K562 (cell line): Measurements from ENCODE around the gene LSM14B. TPM values are rescaled to one million over a fixed set of nuclear protein-coding genes. Genes with fewer than 3 reads are reported as not detected.

Source experiments
- ARHGAP35 ChIP-seq: fragments of 450-650 bp; IDR thresholded peaks from 2 replicates; pipeline ENCODE4 v1.6.1; 2018; ENCODE audit not compliant: partially characterized antibody
- ATF7 ChIP-seq: fragments of 450-650 bp; IDR thresholded peaks from 2 replicates; pipeline ENCODE4 v1.7.1; 2014; ENCODE audit warnings: mild to moderate bottlenecking, moderate library complexity
- HDAC1 ChIP-seq, 2 experiments: fragments of 450-650 bp; IDR thresholded peaks; 2 replicates each; pipeline ENCODE4 v1.6.1; 2016 to 2017; ENCODE audit warnings: inconsistent platforms in 1 of 2, mild to moderate bottlenecking in 1 of 2, moderate library complexity in 1 of 2
- JUN ChIP-seq, 2 experiments: sonication (generic) in 1 of 2; formaldehyde crosslinking in 1 of 2; IDR thresholded peaks; 2 replicates each; pipeline versions ENCODE4 v1.6.1 to v1.8.0; 2012 to 2022; ENCODE audit warnings: borderline replicate concordance in 2 of 2, mild to moderate bottlenecking in 2 of 2, improper control_type of control experiment in 1 of 2, low read depth in 1 of 2, low read length in 1 of 2, missing genetic modification reagents in 1 of 2
- MYNN ChIP-seq, 2 experiments: sonication (generic); formaldehyde crosslinking in 1 of 2; IDR thresholded peaks; 2 replicates each; pipeline versions ENCODE4 v1.5.0 to v1.6.1; 2016 to 2020; ENCODE audit warnings: antibody characterized with exemption in 1 of 2, missing genetic modification reagents in 1 of 2
- NFE2 ChIP-seq: IDR thresholded peaks from 2 replicates; pipeline ENCODE4 v1.6.1; 2014; ENCODE audit warnings: antibody characterized with exemption, low read depth
- NR2F6 ChIP-seq: fragments of 450-650 bp; formaldehyde crosslinking; IDR thresholded peaks from 2 replicates; pipeline ENCODE4 v1.4.0; 2020; ENCODE audit warnings: mild to moderate bottlenecking
- PCBP2 ChIP-seq: fragments of 200-400 bp; formaldehyde crosslinking; IDR thresholded peaks from 2 replicates; pipeline ENCODE4 v1.6.1; 2018; ENCODE audit warnings: low read length, low read depth, mild to moderate bottlenecking, moderate library complexity; ENCODE audit not compliant: poor library complexity, severe bottlenecking
- SIX5 ChIP-seq, 2 experiments: IDR thresholded peaks; 2 replicates each; pipeline ENCODE4 v1.6.1; 2011; ENCODE audit warnings: low read length in 2 of 2, borderline replicate concordance in 1 of 2, low read depth in 1 of 2, mild to moderate bottlenecking in 1 of 2, moderate library complexity in 1 of 2; ENCODE audit not compliant: insufficient read depth in 1 of 2
- SOX6 ChIP-seq: fragments of 450-650 bp; IDR thresholded peaks from 2 replicates; pipeline ENCODE4 v1.6.1; 2014; ENCODE audit warnings: mild to moderate bottlenecking
- TSC22D4 ChIP-seq: fragments of 450-650 bp; IDR thresholded peaks from 2 replicates; pipeline ENCODE4 v1.6.1; 2016; ENCODE audit warnings: missing genetic modification characterization, missing biosample characterization, control low read depth
- ZNF133 ChIP-seq: fragments of 250-450 bp; sonication (Bioruptor Pico); IDR thresholded peaks from 2 replicates; pipeline ENCODE4 v1.4.0; 2020; ENCODE audit warnings: mild to moderate bottlenecking
- polyA plus RNA-seq, 8 experiments: library from polyadenylated mRNA; depleted of rRNA in 4 of 8; stranded (reverse) in 5 of 8; unstranded in 3 of 8; fragments of >200 nt; fragmentation: Nextera tagmentation in 2 of 8; fragmentation: Illumina TruSeq in 1 of 8; extraction: Ambion mirVana in 2 of 8; extraction: Trizol in 1 of 8; gene quantifications; 2 replicates each; pipeline versions ENCODE4 v1.2.1 to v1.2.3, GENCODE V29; 2011 to 2014; ENCODE audit warnings: inconsistent platforms in 1 of 8, missing spikeins in 1 of 8
- total RNA-seq, 7 experiments: library from RNA; depleted of rRNA in 6 of 7; stranded (reverse); fragments of >200 nt in 6 of 7; fragmentation: Illumina TruSeq in 2 of 7; extraction: Trizol in 2 of 7; gene quantifications; 2 replicates each; pipeline versions ENCODE4 v1.2.1 to v1.2.3, GENCODE V29; 2011 to 2021; ENCODE audit warnings: low replicate concordance in 1 of 7
- TF ChIP-seq, protein P1 (sequence below): fragments of 450-650 bp; formaldehyde crosslinking; conservative IDR thresholded peaks from 2 replicates; pipeline ENCODE4 v1.4.0; 2022; ENCODE audit warnings: mild to moderate bottlenecking, missing genetic modification characterization
- TF ChIP-seq, protein P2 (sequence below): sonication (generic); formaldehyde crosslinking; IDR thresholded peaks from 2 replicates; pipeline ENCODE4 v1.8.0; 2022; ENCODE audit warnings: missing genetic modification reagents, mild to moderate bottlenecking, borderline replicate concordance
- TF ChIP-seq, protein P3 (sequence below), 2 experiments: fragments of 450-650 bp in 1 of 2; IDR thresholded peaks; 2 replicates each; pipeline ENCODE4 v1.6.1; 2011 to 2017; ENCODE audit warnings: low read depth in 2 of 2, antibody characterized with exemption in 1 of 2, borderline replicate concordance in 1 of 2, low read length in 1 of 2, mild to moderate bottlenecking in 1 of 2, mixed read lengths in 1 of 2; ENCODE audit not compliant: control insufficient read depth in 1 of 2
- TF ChIP-seq, protein P4 (sequence below), 2 experiments: fragments of 450-650 bp; conservative IDR thresholded peaks; 2 replicates each; pipeline ENCODE4 v1.6.1; 2017; ENCODE audit warnings: mild to moderate bottlenecking in 2 of 2, moderate library complexity in 2 of 2

LSM14B gene
- total and polyA plus RNA-seq, 9 of the 15 experiments (the other 6 are each of a cell fraction or from before 2014, with no cell fraction given), result 0.66 to 36.0 (median 20.2) TPM

DNA sequence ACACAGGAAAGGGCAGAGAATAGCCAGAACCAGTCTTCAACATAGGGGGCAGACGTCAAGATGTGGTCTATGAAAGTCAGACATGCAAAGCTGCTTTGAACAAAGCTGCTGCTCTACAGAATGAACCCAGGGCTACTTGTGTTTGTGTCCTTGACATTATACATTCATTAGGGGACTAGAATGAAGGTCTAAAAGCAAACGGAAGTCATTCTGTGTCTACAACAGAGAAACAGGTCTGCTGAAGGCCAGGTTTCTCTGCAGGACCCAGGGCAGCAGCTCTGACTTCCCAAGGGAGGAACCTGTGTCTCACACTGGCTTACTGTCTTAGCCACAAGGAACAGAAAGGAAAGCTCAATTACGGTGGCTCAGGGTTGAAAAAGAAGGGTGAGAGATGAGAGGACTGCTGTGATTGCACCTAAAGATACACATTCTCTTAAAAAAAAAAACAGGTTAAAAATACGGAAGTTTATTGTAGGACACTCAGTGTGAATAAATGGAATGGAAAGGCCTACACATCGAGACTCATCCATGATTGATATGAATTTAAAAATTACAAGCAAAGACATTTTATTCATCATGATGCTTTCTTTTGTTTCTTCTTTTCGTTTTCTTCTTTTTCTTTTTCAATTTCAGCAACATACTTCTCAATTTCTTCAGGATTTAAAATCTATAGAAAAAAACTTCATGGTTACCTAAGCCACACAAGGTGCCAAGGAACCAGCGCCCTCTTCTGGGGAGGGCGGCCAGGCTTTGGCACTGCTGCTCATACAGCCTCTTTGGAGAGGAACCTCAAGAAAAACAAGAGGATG is 14.2 kb downstream of the LSM14B start (continued):
- TF ChIP-seq JUN (IDR thresholded peaks at IDR 0.05; ENCODE audit: borderline replicate concordance, low read depth, low read length) (no peak), JUN (CRISPR knock-in tag; IDR thresholded peaks at IDR 0.05; ENCODE audit: borderline replicate concordance) (no peak), NFE2 (no peak), SIX5 (IDR thresholded peaks at IDR 0.05; ENCODE audit: borderline replicate concordance in 1 of 2, insufficient read depth in 1 of 2, low read depth in 1 of 2, low read length in 2 of 2) (no peak), NR2F6 (no peak), ATF7 (no peak), ZNF133 (CRISPR knock-in tag) (no peak), ARHGAP35 (no peak), SOX6 (no peak), HDAC1 (IDR thresholded peaks at IDR 0.05) (no peak), TSC22D4 (tag) (no peak), MYNN (IDR thresholded peaks at IDR 0.05) (0 out of 2 replicates have a peak, but pooled peaks have one; percentile 37), MYNN (CRISPR knock-in tag; IDR thresholded peaks at IDR 0.05) (no peak), PCBP2 (no peak)
- TF ChIP-seq, protein P1, sequence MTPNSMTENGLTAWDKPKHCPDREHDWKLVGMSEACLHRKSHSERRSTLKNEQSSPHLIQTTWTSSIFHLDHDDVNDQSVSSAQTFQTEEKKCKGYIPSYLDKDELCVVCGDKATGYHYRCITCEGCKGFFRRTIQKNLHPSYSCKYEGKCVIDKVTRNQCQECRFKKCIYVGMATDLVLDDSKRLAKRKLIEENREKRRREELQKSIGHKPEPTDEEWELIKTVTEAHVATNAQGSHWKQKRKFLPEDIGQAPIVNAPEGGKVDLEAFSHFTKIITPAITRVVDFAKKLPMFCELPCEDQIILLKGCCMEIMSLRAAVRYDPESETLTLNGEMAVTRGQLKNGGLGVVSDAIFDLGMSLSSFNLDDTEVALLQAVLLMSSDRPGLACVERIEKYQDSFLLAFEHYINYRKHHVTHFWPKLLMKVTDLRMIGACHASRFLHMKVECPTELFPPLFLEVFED (CRISPR knock-in tag), result no peak
- TF ChIP-seq, protein P2, sequence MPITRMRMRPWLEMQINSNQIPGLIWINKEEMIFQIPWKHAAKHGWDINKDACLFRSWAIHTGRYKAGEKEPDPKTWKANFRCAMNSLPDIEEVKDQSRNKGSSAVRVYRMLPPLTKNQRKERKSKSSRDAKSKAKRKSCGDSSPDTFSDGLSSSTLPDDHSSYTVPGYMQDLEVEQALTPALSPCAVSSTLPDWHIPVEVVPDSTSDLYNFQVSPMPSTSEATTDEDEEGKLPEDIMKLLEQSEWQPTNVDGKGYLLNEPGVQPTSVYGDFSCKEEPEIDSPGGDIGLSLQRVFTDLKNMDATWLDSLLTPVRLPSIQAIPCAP (CRISPR knock-in tag), result no peak
- TF ChIP-seq, protein P3, sequence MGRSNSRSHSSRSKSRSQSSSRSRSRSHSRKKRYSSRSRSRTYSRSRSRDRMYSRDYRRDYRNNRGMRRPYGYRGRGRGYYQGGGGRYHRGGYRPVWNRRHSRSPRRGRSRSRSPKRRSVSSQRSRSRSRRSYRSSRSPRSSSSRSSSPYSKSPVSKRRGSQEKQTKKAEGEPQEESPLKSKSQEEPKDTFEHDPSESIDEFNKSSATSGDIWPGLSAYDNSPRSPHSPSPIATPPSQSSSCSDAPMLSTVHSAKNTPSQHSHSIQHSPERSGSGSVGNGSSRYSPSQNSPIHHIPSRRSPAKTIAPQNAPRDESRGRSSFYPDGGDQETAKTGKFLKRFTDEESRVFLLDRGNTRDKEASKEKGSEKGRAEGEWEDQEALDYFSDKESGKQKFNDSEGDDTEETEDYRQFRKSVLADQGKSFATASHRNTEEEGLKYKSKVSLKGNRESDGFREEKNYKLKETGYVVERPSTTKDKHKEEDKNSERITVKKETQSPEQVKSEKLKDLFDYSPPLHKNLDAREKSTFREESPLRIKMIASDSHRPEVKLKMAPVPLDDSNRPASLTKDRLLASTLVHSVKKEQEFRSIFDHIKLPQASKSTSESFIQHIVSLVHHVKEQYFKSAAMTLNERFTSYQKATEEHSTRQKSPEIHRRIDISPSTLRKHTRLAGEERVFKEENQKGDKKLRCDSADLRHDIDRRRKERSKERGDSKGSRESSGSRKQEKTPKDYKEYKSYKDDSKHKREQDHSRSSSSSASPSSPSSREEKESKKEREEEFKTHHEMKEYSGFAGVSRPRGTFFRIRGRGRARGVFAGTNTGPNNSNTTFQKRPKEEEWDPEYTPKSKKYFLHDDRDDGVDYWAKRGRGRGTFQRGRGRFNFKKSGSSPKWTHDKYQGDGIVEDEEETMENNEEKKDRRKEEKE (IDR thresholded peaks at IDR 0.05; ENCODE audit: borderline replicate concordance in 1 of 2, control insufficient read depth in 1 of 2, low read depth in 2 of 2, low read length in 1 of 2), result 0 out of 4 replicates have a peak, but pooled peaks of 1 of the 2 experiments have one; percentile 14
- TF ChIP-seq, protein P4, sequence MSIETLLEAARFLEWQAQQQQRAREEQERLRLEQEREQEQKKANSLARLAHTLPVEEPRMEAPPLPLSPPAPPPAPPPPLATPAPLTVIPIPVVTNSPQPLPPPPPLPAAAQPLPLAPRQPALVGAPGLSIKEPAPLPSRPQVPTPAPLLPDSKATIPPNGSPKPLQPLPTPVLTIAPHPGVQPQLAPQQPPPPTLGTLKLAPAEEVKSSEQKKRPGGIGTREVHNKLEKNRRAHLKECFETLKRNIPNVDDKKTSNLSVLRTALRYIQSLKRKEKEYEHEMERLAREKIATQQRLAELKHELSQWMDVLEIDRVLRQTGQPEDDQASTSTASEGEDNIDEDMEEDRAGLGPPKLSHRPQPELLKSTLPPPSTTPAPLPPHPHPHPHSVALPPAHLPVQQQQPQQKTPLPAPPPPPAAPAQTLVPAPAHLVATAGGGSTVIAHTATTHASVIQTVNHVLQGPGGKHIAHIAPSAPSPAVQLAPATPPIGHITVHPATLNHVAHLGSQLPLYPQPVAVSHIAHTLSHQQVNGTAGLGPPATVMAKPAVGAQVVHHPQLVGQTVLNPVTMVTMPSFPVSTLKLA (conservative IDR thresholded peaks at IDR 0.05), result no peak
